ENCODE measurements around the gene SP140. TPM values are rescaled to one million over a fixed set of nuclear protein-coding genes. Genes with fewer than 3 reads are reported as not detected.

The SP140 gene
- total and polyA plus RNA-seq, 2 of the 8 experiments (the other 6 are each of a cell fraction or from before 2014, with no cell fraction given) = 0.23 to 1.3 TPM

DNA sequence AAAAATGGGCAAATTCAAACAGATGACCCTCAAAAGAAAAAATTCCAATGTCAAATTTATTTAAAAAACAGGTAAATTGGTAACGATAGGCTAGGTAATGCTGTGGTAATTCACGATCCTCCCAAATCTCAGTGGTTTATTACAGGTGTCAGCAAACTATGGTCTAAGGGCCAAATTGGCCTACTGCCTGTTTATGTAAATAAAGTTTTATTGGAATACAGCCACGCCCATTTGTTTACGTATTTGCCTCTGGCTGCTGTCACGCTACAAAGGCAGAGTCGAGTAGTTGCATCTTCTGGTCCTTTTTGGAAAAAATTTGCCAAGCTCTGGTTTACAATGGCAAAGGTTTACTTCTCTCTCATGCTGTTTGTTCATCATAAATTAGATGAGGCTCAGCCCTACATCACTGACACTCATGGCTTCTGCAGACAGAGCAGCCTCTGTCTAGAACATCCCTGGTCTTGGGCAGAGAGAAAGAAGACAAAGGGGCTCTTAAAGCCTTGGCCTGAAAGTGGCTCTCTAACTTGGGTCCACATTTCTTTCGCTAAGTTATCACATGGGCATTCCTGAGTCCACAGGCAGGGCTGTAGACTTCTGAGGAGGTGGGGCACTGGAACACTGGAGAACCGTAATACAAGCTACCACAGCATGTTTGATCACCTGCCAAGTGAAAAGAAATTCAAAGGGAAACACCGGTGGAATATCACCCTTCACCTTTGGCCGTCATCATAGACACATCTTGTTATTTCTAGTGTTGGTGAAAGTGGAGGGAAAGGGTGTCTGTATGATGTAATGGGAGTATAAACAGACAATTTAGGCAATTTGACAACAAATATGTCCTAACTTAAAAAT is 40.6 kb upstream of the SP140 start:
- FAIRE-seq (no peak), DNase-seq (ENCODE audit: low read depth in 1 of 2, low spot score in 2 of 2) (no peak)
- Histone ChIP-seq H3K23ac (ENCODE audit: insufficient read length) (no peak overlapping the region), H3K4ac (replicated peaks; ENCODE audit: insufficient read length, low read depth, low read length) (no peak overlapping the region), H3K79me2 (ENCODE audit: control insufficient read depth in 1 of 2, insufficient read depth in 2 of 2, low read length in 2 of 2) (no peaks in the 10 kb centered on the region), H2BK20ac (ENCODE audit: low read length) (no peak overlapping the region), H3K79me1 (ENCODE audit: low read depth, low read length) (no peaks in the 10 kb centered on the region), H2BK15ac (ENCODE audit: low read length) (no peak overlapping the region), H3K4me2 (ENCODE audit: insufficient read depth in 1 of 2, low read depth in 2 of 2, low read length in 2 of 2) (no peak overlapping the region), H4K20me1 (replicated peaks in 1 of 2; ENCODE audit: control insufficient read depth in 1 of 2, insufficient read depth in 2 of 2, low read length in 2 of 2) (no peaks in the 10 kb centered on the region), H4K8ac (ENCODE audit: extremely low read depth, insufficient read depth, low read length) (no peak overlapping the region), H3K27me3 (replicated peaks in 1 of 4; ENCODE audit: control insufficient read depth in 3 of 4, extremely low read depth in 1 of 4, insufficient read depth in 3 of 4, low read length in 3 of 4) (no peaks in the 10 kb centered on the region; a peak in 1 of 7 replicates), H2BK120ac (replicated peaks; ENCODE audit: low read depth, low read length) (no peak overlapping the region), H3K9ac (replicated peaks in 1 of 4; ENCODE audit: extremely low read depth in 1 of 4, low read depth in 3 of 4, low read length in 3 of 4) (no peak overlapping the region), H3K4me1 (replicated peaks in 1 of 4; ENCODE audit: control insufficient read depth in 3 of 4, insufficient read depth in 4 of 4, low read length in 3 of 4) (peaks cover 0 to 3% (median 0%) of the 10 kb centered on the region in 4 experiments; a peak in 1 of 7 replicates), H3K18ac (ENCODE audit: extremely low read depth, low read length) (no peak overlapping the region), H3K9me3 (ENCODE audit: insufficient read depth in 2 of 2, low read depth in 1 of 2, low read length in 1 of 2) (peaks cover 0 to 4% of the 10 kb centered on the region in 2 experiments; a peak in 1 of 4 replicates), H4K5ac (ENCODE audit: insufficient read length, low read depth, low read length) (no peak overlapping the region), H4K91ac (replicated peaks; ENCODE audit: insufficient read length, low read length) (no peak overlapping the region), H2AK5ac (ENCODE audit: low read depth, low read length) (no peak overlapping the region), H3K56ac (replicated peaks; ENCODE audit: insufficient read length, low read depth, low read length) (no peak overlapping the region), H2BK5ac (ENCODE audit: low read depth, low read length) (no peak overlapping the region), H2BK12ac (ENCODE audit: low read depth, low read length) (no peak overlapping the region), H2AFZ (ENCODE audit: low read length) (no peak overlapping the region), H3K4me3 (ENCODE audit: extremely low read depth in 1 of 4, insufficient read depth in 2 of 4, low read depth in 3 of 4, low read length in 4 of 4) (no peak overlapping the region), H3K27ac (ENCODE audit: low read depth, low read length) (no peak overlapping the region), H3K36me3 (ENCODE audit: control insufficient read depth in 2 of 4, insufficient read depth in 4 of 4, low read length in 3 of 4) (no peaks in the 10 kb centered on the region), H3K14ac (ENCODE audit: insufficient read length) (no peak overlapping the region), H3K23me2 (ENCODE audit: low read depth, low read length) (no peaks in the 10 kb centered on the region)
- CTCF ChIA-PET (ENCODE audit: partially characterized antibody) = no interaction called here
- WGBS, 2 experiments (ENCODE audit: extremely low coverage in 1 of 2, insufficient coverage in 1 of 2, insufficient read length in 1 of 2, insufficient replicate concordance in 2 of 2, low coverage in 1 of 2, low lambda C conversion rate in 2 of 2, missing lambda C conversion rate in 1 of 2) = 84% methylated on average over 10 of the region's 10 CpGs; no CpG with 5 or more reads in 1 of the 2 experiments
- POLR2A ChIA-PET (ENCODE audit: partially characterized antibody) = no interaction called here
- TF ChIP-seq SIRT6 (IDR thresholded peaks at IDR 0.05; ENCODE audit: low read length) (no peak), RXRA (IDR thresholded peaks at IDR 0.05; ENCODE audit: insufficient read depth, low read depth, low read length) (no peak), MAFK (IDR thresholded peaks at IDR 0.05; ENCODE audit: low read depth, low read length) (no peak), POLR2AphosphoS5 (IDR thresholded peaks at IDR 0.05; ENCODE audit: low read depth, low read length) (no peak), CHD1 (IDR thresholded peaks at IDR 0.05; ENCODE audit: low read depth, low read length) (no peak), EZH2 (IDR thresholded peaks at IDR 0.05; ENCODE audit: low read depth, low read length, severe bottlenecking) (no peak), CBX5 (IDR thresholded peaks at IDR 0.05; ENCODE audit: low read depth, low read length) (no peak), PHF8 (conservative IDR thresholded peaks at IDR 0.05; ENCODE audit: low read depth, low read length) (no peak)
